Bone marrow (tissue), 2 donors: ENCODE measurements around the gene SRRD.
"Not testable (repeated sequence)": the region's sequence is repeated elsewhere in the genome, so short reads cannot be mapped to it uniquely, and the experiment has no call there.

Source experiments
- DNase-seq, 2 donors: peaks; one replicate each; lab custom pipeline; 2025; lab: John Stamatoyannopoulos, UW

SRRD gene

DNA sequence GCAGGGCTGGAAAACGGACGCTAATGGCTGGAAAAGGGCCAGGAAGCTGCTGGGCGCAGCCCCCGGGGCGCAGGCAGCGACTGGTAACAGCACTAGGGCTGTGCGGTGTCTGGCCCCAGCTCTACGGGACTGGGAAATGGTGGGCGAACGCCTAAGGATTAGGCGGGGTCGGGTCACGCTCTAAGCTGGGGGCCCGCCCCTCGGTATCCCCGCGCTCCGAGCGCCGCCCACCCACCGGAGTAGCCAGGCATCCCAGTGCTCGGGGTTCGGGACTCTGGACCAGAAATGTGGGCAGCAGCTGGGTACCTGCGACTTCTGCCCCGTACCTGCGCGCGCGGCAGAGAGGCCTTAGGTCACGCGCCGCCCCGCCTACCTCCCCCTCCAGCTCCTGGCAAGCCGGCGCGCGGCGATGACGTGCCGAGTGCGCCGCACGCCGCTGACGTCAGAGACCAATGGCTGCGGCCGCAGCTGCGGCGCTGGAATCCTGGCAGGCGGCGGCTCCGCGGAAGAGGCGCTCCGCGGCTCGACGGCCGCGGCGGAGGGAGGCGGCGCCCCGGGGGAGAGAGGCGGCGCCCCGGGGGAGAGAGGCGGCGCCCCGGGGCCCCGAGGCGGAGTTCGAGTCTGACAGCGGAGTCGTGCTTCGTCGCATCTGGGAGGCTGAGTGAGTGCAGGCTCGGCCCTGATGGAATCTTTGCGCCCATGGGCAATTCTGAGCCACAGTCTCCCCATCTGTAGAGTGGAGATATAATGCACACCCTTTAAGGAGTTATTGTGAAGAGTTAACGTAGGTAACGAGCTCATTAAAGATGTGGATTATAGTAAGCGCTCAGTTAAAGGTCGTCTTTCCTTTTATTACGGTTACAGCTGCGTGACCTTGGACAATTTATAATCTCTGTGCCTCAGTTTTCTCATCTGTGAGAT, at the start of gene SRRD, which contains the start of gene HPS4:
Gene SRRD (plus strand): TSS at position 439 of the 921 bp plus-strand sequence. CDS start 14 bp downstream, at position 453.
Gene HPS4 (minus strand): TSS at position 345 of the 921 bp plus-strand sequence. CDS start 2,021 bp downstream, outside the sequence.
- DNase-seq = peak; percentile 75 to 84

GRCh38 chr22:26435327-26436093, 48.2 kb upstream of the SRRD start:
- DNase-seq = no peak

DNA sequence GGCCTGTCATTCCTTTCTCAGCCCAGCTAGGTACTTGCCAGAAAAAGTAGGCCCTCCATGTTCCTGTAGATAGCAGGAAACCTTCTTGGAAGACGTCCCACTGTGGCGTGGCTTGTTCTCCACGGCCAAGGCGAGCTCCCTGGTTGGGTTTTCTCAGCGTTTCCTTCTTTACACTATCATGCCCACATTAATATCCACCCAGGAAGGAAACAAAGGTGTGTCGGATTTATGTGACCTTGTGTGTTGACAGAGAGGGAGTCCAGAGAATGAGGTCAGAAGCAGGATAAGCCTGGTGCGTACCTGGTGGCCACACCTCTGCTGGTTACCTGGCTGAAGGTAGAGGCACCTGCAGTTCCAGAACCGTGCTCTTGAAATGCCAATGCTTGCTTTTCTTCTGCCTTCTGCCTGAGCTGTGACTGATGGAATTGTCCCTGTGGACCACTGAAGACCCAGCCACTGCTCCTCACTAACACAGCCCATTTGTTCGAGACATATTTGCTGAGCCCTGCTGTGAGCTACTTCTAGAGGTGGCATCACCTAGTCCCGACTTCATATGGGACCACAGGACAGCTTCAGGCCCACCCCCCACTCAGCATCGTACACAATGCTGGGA, 46.7 kb upstream of the SRRD start:
- no peak for DNase-seq

GRCh38 chr22:26437694-26438392, 45.8 kb upstream of the SRRD start:
- DNase-seq = no peak

GRCh38 chr22:26438776-26439175, 44.9 kb upstream of the SRRD start:
- DNase-seq = not testable (repeated sequence)

GRCh38 chr22:26439559-26439958, 44.1 kb upstream of the SRRD start:
- no peak for DNase-seq

- DNase-seq = no peak
These were observed 41.5 kb upstream of the SRRD start for GRCh38 chr22:26442086-26442756.

DNA sequence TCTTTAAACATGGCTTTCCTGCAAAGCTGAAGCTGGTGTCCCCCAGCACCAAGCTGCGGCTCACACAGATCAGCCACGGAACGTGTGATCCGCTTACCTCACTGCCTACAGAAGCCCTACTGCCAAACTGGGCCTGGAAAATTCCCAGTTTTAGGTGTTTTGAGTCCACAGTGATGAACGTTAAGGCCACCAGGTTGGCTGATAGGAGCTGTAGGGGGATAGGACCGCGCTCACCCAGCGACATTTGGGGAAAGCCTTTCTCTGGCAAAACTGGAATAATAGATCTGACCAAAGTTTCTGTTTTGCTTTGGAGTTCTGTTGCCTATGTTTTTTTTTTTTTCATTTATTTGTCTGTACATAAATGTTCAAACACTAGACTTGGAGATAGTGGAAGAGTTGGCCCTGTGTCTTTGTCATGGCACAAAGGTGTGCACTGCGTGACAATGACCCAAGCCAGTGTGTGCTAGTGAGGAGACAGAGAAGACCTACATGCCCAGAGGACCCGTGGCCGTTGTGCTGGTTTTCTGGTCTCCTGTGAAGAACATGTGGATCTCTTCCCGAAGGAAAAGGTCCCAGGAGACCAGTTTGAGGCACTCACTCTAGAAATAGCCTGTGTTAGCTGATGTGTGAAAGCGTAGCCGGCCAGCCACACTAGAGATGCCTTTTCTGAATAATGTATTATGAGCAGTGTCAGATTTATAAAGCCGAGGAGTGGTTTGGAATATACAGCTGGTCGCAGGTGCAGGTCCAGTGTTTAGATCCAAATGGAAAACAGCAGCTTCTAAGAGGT, 39.6 kb upstream of the SRRD start:
- DNase-seq = no peak

DNA sequence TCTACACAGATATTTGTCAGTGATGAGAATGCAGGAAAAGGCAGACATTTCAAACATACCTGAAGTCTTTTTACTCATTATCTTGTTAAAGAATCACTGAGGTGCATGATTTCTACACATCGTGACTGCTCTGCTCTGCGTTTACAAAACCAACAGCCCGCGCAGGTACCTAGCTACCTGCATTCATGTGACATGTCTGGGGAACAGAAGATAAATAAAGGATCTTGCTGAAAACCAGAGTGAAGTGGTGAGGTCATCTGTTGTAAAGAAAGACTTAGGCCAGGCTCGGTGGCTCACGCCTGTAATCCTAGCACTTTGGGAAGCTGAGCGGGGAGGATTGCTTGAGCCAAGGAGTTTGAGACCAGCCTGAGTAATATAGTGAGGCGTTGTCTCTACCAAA, 38.9 kb upstream of the SRRD start:
- no peak for DNase-seq

DNA sequence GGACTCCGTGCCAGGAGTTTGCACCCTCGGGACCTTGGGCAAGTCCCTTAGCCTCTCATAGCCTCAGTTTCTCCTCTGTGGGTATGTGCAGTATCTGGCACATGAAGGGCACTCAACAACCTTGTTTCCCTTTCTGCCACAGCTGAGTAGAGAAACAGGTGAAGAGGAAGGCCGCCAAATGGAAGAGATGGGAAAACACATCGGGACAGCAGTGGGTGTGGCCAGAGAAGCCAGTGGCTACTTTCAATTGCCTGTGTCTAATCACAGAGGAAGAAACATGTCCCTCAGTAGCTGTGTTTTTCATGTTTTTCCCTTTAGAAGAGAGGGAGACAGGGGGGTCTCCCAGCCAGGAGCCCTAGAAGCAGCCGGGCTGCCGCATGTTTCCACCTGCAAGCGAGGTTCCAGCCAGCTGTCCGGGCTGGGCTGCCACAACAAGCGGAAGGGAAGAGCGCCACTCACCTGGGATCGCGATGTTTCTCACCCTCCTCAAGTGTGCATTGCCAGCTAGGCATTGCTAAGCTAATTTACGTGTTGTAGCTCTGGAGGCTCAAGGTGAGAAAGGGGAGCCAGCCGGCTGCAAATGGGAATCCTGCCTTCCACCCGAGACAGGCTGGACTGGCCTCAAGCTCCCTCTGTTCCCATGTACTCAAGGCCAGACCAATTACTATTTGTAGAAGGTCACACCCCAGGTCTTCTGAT, 38.0 kb upstream of the SRRD start:
- DNase-seq = no peak

GRCh38 chr22:26446808-26447515, 36.7 kb upstream of the SRRD start:
- DNase-seq = no peak

DNA sequence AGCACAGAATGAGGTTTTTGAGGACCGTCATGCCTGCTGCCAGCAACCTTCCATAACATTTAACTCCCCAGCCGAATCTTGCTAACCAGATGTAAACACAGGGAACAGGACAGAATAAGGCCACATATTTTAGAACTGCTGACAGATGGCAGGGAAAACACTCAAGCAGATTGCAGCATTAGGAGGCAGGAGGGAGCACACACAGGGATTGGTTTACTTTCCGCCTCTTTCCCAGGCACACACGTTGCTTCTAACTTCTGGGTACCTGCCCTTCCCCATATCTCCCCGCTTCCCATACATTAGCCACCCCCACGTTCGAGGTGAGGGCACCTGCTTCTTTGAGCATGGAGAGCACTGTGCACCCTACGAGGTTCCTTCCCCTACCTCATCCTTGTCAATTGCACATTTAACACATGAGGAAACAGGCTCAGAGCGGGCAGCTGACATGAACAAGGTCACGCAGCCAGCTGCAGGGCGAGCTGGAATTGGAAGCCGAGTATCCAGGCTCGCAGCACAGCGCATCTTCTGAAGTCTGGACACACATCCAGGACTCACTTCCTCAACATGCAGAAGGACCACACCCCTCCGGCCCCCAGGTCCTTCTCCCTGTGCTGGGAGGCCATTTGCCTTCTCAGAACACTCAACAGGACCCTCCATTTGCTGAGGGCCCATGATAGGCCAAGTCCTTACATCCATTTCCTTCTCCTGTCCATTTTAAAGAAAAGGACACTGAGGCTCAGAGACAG, 35.9 kb upstream of the SRRD start:
- no peak for DNase-seq

GRCh38 chr22:26448334-26448733, 35.3 kb upstream of the SRRD start:
- no peak for DNase-seq

DNA sequence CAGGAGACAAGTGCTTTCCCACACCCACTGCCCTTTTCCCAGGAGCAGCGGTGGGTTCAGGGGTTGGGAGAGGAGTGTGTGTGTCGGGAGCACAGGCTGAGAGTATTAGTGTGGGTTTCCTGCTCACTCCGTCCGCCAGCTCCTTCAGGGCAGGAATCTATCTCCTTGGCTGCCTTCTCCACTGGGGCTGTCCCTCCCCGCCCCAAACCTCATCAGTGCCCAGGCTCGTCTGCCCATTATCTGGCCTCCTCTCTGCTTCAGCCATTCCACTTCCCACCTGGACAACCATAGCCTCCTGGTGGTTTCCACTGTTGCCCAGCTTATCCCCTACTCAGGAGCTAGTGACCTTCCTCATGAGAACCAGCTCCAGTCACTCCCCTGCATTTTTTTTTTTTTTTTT, 34.7 kb upstream of the SRRD start:
- DNase-seq = no peak

- no peak for DNase-seq
These were observed 33.1 kb upstream of the SRRD start for GRCh38 chr22:26450453-26451185.

GRCh38 chr22:26452236-26453016, 31.3 kb upstream of the SRRD start:
- DNase-seq = no peak

- DNase-seq = no peak
These were observed 30.5 kb upstream of the SRRD start for GRCh38 chr22:26453216-26453615.
